SH-SY5Y (cell line): ENCODE measurements around the gene PAK6.

ENCODE experiments used
- GATA2 ChIP-seq: IDR thresholded peaks from 2 replicates; pipeline ENCODE4 v1.6.1; 2011; ENCODE audit warnings: mild to moderate bottlenecking, low read depth, low read length
- GATA3 ChIP-seq: IDR thresholded peaks from 2 replicates; pipeline ENCODE4 v1.6.1; 2011; ENCODE audit warnings: low read depth, mild to moderate bottlenecking, low read length, moderate library complexity

Gene PAK6

DNA sequence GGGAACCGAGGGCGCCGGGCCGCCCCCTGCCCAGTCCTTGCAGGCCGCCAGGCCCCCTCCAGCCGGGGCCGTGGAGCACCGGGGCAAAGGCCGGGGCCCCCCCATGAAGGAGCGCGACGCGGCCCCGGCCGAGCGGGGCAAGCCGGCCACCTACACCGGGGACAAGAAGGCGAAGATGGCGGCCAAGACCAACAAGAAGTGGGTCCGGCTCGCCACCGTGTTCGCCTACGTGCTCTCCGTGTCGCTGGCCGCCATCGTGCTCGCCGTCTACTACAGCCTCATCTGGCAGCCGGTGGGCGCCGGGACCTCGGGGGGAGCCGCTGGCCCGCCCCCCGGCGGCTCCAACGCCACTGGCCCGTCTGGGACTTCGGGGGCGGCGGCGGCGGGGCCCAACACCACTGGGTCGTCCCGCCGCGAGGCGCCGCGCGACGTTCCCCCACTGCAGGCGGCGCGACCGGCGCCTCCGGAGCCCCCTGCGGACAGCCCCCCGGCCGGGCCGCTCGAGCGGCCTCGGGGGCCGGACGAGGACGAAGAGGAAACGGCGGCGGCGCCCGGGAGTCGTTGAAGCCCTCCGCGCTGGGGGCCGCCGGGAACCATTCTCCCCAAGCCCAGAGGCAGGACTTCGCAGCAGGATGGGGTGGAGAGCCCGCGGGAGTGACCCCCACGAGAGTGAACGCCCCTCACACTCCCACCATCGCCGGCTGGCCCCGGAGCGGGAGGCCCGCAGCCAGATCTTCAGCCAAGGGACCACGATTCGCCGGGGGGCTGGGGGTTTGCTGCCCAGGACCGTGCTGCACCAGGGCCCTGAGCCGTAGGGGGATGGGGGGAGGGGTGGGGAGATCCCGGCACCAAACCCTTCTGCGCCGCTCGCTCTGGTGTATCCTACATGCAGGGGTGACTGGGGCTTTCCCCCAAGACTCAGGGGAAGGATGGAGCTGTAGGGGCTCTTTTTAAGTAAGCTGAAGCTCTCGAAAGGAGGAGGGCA is 85.4 kb downstream of the PAK6 start:
- no peak for TF ChIP-seq GATA2
- TF ChIP-seq GATA3: no peak

DNA sequence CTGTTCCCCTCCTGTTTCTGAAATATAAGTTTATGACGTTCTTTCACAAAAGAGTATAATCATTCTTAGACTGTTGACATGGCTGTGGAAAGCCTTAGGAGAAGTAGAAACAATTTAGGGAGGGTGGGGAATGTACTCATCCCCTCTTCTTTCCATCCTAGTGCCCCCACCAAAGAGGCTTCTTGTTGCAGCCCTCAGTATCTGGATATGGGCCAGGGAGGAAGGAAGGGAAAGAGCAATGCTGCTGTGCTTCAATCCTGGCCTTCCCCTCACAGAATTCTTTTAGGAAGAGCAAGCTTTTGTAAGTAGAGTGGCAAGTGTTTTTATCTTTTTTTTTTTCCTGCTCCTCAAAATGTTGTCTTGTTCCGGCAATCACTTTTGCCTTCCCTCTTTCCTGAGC is 86.3 kb downstream of the PAK6 start:
- TF ChIP-seq GATA3 (no peak), GATA2 (no peak)

GRCh38 chr15:40325700-40326099 is 86.8 kb downstream of the PAK6 start:
- no peak for TF ChIP-seq GATA3
- no peak for TF ChIP-seq GATA2
